ENCODE results near the gene TMEM201. TPM values are rescaled to one million over a fixed set of nuclear protein-coding genes. Genes with fewer than 3 reads are reported as not detected.

The TMEM201 gene
- total and polyA plus RNA-seq, 9 of the 15 experiments (the other 6 are each of a cell fraction or from before 2014, with no cell fraction given): 0.42 to 51.3 (median 7.4) TPM

DNA sequence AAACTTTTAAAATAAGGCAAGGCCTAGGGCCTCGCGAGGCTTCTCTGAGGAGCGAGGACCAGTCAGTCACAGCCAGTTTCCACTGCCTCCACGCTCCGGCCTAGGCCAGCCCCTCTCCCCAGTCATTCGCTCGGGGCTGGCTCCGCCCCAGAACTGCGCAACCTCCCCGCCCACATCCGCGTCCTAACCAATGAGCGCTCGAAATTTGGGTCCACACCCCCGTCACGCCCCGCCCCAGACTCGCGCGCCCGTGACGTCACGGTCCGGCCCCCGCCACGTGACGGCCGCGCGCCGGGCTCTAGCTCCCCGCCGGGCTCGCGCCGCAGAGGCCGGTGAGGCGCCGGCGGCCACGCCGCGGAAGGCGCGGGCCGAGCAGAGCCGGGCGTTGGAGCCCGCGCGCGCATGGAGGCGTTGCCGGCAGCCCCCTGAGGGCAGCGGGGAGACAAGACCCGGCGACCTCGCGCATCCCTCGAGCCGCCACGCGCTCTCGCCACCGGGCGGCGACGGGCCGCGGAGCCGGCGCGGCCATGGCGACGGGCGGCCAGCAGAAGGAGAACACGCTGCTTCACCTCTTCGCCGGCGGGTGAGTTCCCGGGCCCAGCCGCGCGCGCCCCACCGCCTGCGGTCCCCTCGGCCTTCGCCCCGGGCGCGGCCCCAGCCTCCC is 49.4 kb upstream of the TMEM201 start, which contains the start of gene SLC25A33 (continued):
- TF ChIP-seq, protein P1, sequence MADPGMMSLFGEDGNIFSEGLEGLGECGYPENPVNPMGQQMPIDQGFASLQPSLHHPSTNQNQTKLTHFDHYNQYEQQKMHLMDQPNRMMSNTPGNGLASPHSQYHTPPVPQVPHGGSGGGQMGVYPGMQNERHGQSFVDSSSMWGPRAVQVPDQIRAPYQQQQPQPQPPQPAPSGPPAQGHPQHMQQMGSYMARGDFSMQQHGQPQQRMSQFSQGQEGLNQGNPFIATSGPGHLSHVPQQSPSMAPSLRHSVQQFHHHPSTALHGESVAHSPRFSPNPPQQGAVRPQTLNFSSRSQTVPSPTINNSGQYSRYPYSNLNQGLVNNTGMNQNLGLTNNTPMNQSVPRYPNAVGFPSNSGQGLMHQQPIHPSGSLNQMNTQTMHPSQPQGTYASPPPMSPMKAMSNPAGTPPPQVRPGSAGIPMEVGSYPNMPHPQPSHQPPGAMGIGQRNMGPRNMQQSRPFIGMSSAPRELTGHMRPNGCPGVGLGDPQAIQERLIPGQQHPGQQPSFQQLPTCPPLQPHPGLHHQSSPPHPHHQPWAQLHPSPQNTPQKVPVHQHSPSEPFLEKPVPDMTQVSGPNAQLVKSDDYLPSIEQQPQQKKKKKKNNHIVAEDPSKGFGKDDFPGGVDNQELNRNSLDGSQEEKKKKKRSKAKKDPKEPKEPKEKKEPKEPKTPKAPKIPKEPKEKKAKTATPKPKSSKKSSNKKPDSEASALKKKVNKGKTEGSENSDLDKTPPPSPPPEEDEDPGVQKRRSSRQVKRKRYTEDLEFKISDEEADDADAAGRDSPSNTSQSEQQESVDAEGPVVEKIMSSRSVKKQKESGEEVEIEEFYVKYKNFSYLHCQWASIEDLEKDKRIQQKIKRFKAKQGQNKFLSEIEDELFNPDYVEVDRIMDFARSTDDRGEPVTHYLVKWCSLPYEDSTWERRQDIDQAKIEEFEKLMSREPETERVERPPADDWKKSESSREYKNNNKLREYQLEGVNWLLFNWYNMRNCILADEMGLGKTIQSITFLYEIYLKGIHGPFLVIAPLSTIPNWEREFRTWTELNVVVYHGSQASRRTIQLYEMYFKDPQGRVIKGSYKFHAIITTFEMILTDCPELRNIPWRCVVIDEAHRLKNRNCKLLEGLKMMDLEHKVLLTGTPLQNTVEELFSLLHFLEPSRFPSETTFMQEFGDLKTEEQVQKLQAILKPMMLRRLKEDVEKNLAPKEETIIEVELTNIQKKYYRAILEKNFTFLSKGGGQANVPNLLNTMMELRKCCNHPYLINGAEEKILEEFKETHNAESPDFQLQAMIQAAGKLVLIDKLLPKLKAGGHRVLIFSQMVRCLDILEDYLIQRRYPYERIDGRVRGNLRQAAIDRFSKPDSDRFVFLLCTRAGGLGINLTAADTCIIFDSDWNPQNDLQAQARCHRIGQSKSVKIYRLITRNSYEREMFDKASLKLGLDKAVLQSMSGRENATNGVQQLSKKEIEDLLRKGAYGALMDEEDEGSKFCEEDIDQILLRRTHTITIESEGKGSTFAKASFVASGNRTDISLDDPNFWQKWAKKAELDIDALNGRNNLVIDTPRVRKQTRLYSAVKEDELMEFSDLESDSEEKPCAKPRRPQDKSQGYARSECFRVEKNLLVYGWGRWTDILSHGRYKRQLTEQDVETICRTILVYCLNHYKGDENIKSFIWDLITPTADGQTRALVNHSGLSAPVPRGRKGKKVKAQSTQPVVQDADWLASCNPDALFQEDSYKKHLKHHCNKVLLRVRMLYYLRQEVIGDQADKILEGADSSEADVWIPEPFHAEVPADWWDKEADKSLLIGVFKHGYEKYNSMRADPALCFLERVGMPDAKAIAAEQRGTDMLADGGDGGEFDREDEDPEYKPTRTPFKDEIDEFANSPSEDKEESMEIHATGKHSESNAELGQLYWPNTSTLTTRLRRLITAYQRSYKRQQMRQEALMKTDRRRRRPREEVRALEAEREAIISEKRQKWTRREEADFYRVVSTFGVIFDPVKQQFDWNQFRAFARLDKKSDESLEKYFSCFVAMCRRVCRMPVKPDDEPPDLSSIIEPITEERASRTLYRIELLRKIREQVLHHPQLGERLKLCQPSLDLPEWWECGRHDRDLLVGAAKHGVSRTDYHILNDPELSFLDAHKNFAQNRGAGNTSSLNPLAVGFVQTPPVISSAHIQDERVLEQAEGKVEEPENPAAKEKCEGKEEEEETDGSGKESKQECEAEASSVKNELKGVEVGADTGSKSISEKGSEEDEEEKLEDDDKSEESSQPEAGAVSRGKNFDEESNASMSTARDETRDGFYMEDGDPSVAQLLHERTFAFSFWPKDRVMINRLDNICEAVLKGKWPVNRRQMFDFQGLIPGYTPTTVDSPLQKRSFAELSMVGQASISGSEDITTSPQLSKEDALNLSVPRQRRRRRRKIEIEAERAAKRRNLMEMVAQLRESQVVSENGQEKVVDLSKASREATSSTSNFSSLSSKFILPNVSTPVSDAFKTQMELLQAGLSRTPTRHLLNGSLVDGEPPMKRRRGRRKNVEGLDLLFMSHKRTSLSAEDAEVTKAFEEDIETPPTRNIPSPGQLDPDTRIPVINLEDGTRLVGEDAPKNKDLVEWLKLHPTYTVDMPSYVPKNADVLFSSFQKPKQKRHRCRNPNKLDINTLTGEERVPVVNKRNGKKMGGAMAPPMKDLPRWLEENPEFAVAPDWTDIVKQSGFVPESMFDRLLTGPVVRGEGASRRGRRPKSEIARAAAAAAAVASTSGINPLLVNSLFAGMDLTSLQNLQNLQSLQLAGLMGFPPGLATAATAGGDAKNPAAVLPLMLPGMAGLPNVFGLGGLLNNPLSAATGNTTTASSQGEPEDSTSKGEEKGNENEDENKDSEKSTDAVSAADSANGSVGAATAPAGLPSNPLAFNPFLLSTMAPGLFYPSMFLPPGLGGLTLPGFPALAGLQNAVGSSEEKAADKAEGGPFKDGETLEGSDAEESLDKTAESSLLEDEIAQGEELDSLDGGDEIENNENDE (IDR thresholded peaks at IDR 0.05; ENCODE audit: low read depth, low read length): no peak
- TF ChIP-seq, protein P2, sequence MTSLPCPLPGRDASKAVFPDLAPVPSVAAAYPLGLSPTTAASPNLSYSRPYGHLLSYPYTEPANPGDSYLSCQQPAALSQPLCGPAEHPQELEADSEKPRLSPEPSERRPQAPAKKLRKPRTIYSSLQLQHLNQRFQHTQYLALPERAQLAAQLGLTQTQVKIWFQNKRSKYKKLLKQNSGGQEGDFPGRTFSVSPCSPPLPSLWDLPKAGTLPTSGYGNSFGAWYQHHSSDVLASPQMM (CRISPR knock-in tag; IDR thresholded peaks at IDR 0.05): no peak
- TF ChIP-seq SP1 (CRISPR knock-in tag; IDR thresholded peaks at IDR 0.05): peak; percentile 90
- TF ChIP-seq, protein P3, sequence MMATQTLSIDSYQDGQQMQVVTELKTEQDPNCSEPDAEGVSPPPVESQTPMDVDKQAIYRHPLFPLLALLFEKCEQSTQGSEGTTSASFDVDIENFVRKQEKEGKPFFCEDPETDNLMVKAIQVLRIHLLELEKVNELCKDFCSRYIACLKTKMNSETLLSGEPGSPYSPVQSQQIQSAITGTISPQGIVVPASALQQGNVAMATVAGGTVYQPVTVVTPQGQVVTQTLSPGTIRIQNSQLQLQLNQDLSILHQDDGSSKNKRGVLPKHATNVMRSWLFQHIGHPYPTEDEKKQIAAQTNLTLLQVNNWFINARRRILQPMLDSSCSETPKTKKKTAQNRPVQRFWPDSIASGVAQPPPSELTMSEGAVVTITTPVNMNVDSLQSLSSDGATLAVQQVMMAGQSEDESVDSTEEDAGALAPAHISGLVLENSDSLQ (IDR thresholded peaks at IDR 0.05): peak; percentile 94
- no peak for TF ChIP-seq ZNF717 (CRISPR knock-in tag; IDR thresholded peaks at IDR 0.05)
- TF ChIP-seq, protein P4, sequence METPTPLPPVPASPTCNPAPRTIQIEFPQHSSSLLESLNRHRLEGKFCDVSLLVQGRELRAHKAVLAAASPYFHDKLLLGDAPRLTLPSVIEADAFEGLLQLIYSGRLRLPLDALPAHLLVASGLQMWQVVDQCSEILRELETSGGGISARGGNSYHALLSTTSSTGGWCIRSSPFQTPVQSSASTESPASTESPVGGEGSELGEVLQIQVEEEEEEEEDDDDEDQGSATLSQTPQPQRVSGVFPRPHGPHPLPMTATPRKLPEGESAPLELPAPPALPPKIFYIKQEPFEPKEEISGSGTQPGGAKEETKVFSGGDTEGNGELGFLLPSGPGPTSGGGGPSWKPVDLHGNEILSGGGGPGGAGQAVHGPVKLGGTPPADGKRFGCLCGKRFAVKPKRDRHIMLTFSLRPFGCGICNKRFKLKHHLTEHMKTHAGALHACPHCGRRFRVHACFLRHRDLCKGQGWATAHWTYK (CRISPR knock-in tag; IDR thresholded peaks at IDR 0.05): peak; percentile 69
- peak; percentile 96 for TF ChIP-seq ATF7 (IDR thresholded peaks at IDR 0.05)
- TF ChIP-seq JUND (IDR thresholded peaks at IDR 0.05; ENCODE audit: borderline replicate concordance, low read depth, low read length): peak; percentile 67
- TF ChIP-seq JUND (tag; IDR thresholded peaks at IDR 0.05; ENCODE audit: borderline replicate concordance, low read depth, low read length): no peak; the same call in 2 of the 3 replicates
- no peak for TF ChIP-seq KAT2B (IDR thresholded peaks at IDR 0.05; ENCODE audit: low read depth, low read length)
- TF ChIP-seq SREBF1 (IDR thresholded peaks at IDR 0.05; ENCODE audit: borderline replicate concordance, low read depth, low read length): 0 out of 2 replicates have a peak, but pooled peaks have one; percentile 25

Measured in K562 (cell line).